Left cardiac atrium (tissue), 4 donors: ENCODE measurements around the gene UBXN10. TPM values are rescaled to one million over a fixed set of nuclear protein-coding genes. Genes with fewer than 3 reads are reported as not detected.

Source experiments
- ATAC-seq, 2 donors: fragments of 200-7000 bp; cut with Tn5 transposase; one replicate each; pipeline ENCODE4 v1.9.1; 2020; ENCODE audit warnings: mild to moderate bottlenecking in 2 of 2, moderate library complexity in 2 of 2
- DNase-seq: peaks from one replicate; pipeline ENCODE4 v3.0.0-alpha.2; 2020
- intact Hi-C, 2 donors: fragments of 100-400 bp; cut with DNase I; formaldehyde crosslinking; loops; one replicate each; pipeline versions ENCODE4 v1.14.1 to v1.15.1; 2022 to 2023
- total RNA-seq, 2 donors: library from RNA; stranded (reverse); fragmentation: NEBNext Ultra II Directional; extraction: Animal tissue kit (Norgen Biotek cat#: 25700); gene quantifications; one replicate each; pipeline ENCODE4 v1.2.1, GENCODE V29; 2021
- donor health status: DM: no; HTN: yes; CAD: no.
- donor health status: DM: no; HTN: yes; CAD: no; lungs with severe emphysema.
- donor health status: DM: yes; HTN: yes; CAD: no.
- donor health status: Dilated cardiomyopathy.

The UBXN10 gene
- total RNA-seq, 2 donors from 2014 or later: 3.1 to 5.4 TPM

GRCh38 chr1:20149601-20150325 is 36.1 kb upstream of the UBXN10 start:
- ATAC-seq (no peak), DNase-seq (no peak)
- intact Hi-C loops: loop anchor here in 1 of 2 donors (10.0 kb wide), 1 partner anchor 175 kb away; the partner anchor contains the start of gene PLA2G2A

GRCh38 chr1:20150326-20150705 is 35.6 kb upstream of the UBXN10 start:
- ATAC-seq (no peak), DNase-seq (no peak)
- intact Hi-C loops: no loop called here

- no peak for DNase-seq
Observed at GRCh38 chr1:20150969-20151368, 34.9 kb upstream of the UBXN10 start.

GRCh38 chr1:20151906-20152598 is 33.8 kb upstream of the UBXN10 start:
- peak; percentile 91 to 93 for ATAC-seq
- intact Hi-C loops: loop anchor here (2.0 kb wide), 3 partner anchors 51 to 233 kb away; no protein-coding TSS in a partner anchor
- peak; percentile 90 for DNase-seq

More at GRCh38 chr1:20150969-20151368, 34.9 kb upstream of the UBXN10 start:
- ATAC-seq: no peak
- intact Hi-C loops: no loop called here

GRCh38 chr1:20152599-20152930 is 33.3 kb upstream of the UBXN10 start:
- intact Hi-C loops: loop anchor here (2.0 kb wide), 3 partner anchors 52 to 234 kb away; no protein-coding TSS in a partner anchor
- no peak for ATAC-seq
- DNase-seq: no peak

GRCh38 chr1:20153000-20153418 is 32.9 kb upstream of the UBXN10 start:
- ATAC-seq (peak; percentile 51 to 53), DNase-seq (no peak)
- intact Hi-C loops: loop anchor here (2.0 kb wide), 3 partner anchors 52 to 234 kb away; no protein-coding TSS in a partner anchor

GRCh38 chr1:20154301-20154831 is 31.5 kb upstream of the UBXN10 start:
- no peak for ATAC-seq
- intact Hi-C loops: no loop called here
- DNase-seq: no peak

- ATAC-seq (no peak), DNase-seq (no peak)
- intact Hi-C loops: no loop called here
Observed at GRCh38 chr1:20158358-20159070, 27.4 kb upstream of the UBXN10 start.

GRCh38 chr1:20160034-20160433 is 25.9 kb upstream of the UBXN10 start:
- intact Hi-C loops: no loop called here
- no peak for DNase-seq
- ATAC-seq: no peak

- intact Hi-C loops: no loop called here
- DNase-seq: peak; percentile 67
- peak; percentile 76 to 80 for ATAC-seq
Observed at GRCh38 chr1:20164694-20165202, 21.1 kb upstream of the UBXN10 start.

GRCh38 chr1:20165522-20165951 is 20.4 kb upstream of the UBXN10 start:
- intact Hi-C loops: no loop called here
- ATAC-seq (peak; percentile 30 to 51), DNase-seq (no peak)

- ATAC-seq (peak; percentile 27 to 73), DNase-seq (peak; percentile 43)
- intact Hi-C loops: no loop called here
Observed at GRCh38 chr1:20166051-20166450, 19.8 kb upstream of the UBXN10 start.

GRCh38 chr1:20167126-20167525 is 18.8 kb upstream of the UBXN10 start:
- ATAC-seq (no peak), DNase-seq (no peak)
- intact Hi-C loops: no loop called here

- intact Hi-C loops: no loop called here
- no peak for DNase-seq
Observed at GRCh38 chr1:20168564-20169491, 17.1 kb upstream of the UBXN10 start.

GRCh38 chr1:20169932-20170331 is 16.0 kb upstream of the UBXN10 start:
- no peak for ATAC-seq
- intact Hi-C loops: no loop called here
- DNase-seq: no peak

More at GRCh38 chr1:20168564-20169491, 17.1 kb upstream of the UBXN10 start:
- no peak for ATAC-seq

GRCh38 chr1:20172033-20172590 is 13.8 kb upstream of the UBXN10 start:
- ATAC-seq (no peak), DNase-seq (no peak)
- intact Hi-C loops: no loop called here

GRCh38 chr1:20174937-20175666 is 10.8 kb upstream of the UBXN10 start:
- intact Hi-C loops: no loop called here
- DNase-seq (no peak), ATAC-seq (peak in 1 of 2 donors; percentile 46)
